HTERT RPE-1 (cell line): ENCODE data around the gene ACIN1.

Source experiments
- in situ Hi-C: fragments of 300-500 bp; cut with MboI; formaldehyde crosslinking; loops from 4 replicates; pipeline ENCODE4 v1.14.3; 2020; ENCODE audit warnings: low sequenced_read_pairs

Gene ACIN1

DNA sequence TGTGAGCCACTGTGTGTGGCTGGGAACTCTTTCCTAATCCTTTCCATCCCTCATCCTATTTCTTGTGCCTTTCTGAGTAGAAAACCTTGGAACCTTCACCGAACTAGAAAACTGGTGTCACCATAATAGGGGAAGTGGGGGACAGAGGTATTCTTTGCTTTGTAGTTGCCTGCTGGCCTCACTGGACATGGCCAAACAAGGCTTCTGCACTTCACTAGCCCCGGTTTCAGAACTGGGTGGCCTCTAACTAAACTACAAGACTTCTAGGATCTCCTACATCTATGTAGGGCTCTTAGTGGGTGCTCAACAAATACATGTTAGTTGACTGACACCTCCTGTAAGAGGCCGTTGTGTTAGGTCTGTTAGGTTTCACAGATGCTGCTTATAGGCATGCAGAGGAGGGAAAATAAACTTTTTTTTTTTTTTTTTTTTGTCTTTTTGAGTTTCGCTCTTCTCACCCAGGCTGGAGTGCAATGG is 10.4 kb upstream of the ACIN1 start:
- in situ Hi-C loops, result no loop called here

DNA sequence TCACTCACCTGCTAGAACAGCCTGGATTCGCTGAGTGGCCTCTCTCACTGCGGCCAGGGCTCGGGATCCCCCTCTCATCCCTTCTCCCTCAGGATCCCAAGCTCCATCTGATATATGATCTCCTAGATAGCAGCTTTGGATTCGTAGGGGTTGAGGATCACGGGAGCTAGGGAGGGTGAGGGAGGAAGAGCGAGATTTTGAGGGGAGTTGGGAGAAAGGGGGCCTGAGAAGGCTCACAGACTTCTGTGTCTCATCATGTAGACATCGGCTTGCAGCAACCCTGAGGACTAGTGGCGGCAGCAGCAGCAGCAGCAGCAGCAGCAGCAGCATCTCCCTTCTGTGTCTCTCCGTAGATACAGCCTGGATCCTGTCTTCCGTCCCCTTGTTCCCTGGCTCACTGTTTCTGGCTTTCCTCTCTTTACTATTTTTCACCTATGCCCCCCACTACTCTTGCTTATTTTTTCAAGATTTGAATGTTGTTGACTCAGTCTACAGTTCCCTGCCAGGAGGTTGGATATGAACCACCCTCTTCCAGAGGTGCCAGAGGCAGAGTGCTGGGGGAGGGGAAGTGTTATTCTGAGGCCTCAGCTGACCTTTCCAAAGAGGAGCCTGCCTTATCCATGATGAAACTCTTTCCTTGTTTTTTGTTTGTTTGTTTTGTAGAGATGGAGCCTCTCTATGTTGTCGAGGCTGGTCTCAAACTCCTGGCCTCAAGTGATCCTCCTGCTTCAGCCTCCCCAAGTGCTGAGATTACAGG is 9.8 kb upstream of the ACIN1 start, which contains the start of gene CIROP:
TSS of gene CIROP (minus strand) at position 399 of the 757 bp plus-strand sequence. CDS start at position 330, 69 bp downstream.
- in situ Hi-C loops, result no loop called here

DNA sequence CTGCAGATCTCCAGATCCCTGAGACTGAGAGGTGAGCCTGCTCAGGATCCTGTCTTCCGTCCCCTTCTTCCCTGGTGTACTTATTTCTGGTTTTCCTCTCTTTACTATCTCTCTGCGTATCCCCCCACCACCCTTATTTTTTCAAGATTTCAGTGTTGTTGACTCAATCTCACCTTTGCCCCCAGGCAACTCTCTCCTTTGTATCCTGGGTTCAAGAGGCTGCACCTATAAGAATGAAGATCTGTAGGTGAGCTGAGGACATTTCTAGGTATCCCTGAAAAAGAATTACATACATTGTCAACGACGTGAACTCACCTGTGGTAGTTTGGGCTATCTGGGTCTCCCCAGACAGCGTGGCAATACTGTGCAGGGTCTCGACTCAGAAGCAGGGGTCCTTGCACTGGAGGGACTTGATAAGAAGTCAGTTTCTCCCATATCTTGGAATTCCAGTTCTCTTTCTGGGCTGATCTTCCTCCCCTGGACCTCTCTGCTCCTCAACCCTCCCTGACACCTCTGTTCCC is 9.2 kb upstream of the ACIN1 start:
- in situ Hi-C loops, result no loop called here

DNA sequence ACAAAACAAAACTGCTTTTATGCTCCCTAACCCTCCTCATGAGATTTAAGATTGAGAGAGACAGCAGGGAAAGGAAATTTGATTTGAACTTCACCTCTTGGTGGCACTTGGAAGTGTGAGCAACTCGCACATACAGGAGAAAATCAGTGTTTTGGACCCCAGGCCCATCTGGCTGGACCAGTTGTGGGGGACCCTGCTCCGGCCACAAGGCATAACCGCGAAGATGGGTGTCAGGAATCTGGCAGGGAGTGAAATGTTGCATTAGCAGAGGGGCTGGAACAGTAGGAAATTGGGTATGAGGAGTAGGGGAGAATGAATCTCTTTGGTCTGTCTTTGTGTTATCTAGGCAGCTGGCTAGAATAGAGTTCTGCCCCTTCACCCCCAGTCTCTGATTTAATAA is 8.6 kb upstream of the ACIN1 start:
- in situ Hi-C loops, result no loop called here

DNA sequence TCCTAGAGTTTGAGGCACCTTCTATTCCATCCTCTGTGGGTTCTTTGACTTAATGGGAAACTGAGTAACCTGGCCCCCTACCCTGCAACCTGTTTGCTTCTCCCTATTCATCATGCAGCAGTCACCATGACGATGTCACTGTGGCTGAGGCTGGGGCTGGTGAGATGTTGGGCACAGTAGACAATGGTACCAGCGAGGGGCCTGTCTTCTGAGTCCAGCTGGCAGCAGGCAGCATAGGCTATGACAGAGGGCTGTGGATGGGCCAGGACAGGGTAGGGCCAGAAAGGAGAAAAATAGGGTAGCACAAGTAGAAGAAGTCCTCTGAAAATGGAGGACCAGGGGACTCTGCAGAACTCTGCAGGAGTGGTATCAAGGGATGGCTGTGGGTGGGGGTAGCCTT is 7.9 kb upstream of the ACIN1 start:
- in situ Hi-C loops, result no loop called here

DNA sequence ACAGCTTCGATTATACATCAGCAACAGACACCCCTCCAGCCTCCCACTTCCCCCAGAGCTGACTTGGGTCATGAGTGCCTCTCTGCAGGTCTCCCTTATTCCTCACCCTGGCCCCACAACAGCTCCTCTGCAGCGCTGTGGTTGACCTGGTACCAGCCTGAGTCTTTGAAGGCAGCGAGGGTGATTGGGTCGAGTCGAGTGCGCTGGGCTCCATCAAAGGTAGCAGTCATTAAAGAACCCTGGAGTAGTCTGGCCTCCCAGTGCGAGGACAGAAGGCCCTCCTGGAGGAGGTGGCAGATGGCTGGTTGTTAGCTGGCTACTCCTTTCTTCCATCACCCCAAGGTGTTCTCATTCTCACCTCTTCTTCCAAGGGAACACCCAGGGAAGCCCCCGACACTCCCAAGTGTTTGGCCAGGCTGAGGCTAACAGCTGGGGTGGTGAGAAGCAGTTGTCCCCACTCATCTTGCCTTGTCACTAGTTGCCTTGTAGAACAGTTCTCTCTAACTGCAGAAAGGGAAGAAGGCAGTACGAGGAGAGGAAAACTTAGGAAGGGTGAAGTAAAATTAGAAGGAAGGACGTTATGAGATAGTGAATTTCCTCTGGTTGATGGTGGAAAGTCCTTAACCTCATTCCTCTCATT is 7.2 kb upstream of the ACIN1 start:
- in situ Hi-C loops, result no loop called here

DNA sequence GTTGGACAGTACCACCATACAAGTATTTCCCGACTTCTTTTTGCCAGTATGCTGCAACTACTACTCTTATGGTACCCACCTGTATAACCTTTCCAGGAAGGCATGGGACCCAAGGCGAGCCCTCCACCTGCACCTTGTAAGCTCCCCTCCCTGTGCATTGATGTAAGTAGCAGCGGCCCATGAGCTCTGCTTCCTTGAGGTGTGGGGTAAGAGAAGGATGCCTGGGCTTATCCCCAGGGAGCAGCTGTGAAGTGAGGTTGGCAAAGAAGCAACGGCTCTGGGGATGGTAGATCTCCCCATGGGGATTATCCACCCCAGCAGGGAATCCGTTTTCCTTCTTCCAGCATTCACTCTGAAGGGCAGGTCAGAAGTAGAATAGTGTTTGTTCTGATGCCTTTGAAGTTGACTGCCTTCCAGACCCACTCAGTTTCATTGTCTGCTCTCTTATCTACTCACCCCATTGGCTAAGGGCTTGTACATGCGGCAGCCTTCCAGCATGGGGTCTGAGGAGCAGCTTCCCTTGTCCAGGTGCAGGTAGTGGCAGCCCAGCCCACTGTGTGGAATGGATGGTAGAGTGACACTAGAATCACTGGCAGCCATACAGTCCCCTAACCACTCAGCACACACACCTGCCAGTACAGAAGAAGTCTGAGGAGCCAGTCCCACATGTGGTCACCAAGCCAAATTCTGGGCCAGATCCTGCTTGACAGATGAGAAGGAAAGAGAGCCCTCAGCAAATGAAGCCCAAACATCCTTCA is 6.5 kb upstream of the ACIN1 start:
- in situ Hi-C loops, result no loop called here

DNA sequence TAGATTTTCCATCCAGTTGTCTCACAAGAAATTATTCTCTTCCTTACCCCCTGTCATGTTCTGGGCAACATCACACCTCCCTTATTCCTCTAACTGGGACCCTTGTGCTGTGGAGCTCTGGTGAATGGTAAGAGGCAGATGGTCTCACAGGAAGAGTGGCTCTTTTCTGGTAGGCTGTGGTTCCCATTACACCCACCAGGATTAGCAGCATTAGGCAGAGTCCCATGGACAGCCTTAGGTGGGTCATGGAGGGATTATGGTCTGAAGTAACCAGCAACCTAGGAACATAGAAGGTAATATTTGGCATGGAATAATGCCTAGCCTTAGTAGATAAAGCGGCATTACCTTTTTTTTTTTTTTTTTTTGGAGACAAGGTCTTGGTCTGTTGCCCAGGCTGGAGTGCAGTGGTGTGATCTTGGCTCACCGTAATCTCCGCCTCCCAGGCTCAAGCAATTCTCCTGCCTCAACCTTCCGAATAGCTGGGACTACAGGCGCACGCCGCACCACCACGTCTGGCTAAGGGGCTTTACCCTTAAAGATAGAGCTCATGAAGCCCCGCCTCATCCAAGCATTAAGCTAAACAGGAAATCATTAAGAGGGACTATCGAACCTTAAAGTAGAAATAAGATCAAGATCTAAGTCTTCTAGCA is 4.4 kb upstream of the ACIN1 start:
- in situ Hi-C loops, result no loop called here

DNA sequence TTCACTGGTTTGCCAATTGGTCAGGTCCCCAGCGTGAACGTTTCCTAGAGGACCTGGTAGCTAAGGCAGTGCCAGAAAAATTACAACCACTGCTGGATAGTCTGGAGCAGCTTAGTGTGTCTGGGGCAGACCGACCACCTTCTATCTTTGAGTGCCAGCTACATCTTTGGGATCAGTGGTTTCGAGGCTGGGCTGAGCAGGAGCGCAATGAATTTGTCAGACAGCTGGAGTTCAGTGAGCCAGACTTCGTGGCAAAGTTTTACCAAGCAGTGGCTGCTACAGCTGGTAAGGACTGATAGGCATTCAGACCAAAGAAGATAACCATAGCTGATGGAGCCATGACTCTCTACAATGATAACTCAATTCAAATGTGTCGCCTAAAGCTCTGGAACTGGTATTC is 2.9 kb upstream of the ACIN1 start:
- in situ Hi-C loops, result no loop called here

DNA sequence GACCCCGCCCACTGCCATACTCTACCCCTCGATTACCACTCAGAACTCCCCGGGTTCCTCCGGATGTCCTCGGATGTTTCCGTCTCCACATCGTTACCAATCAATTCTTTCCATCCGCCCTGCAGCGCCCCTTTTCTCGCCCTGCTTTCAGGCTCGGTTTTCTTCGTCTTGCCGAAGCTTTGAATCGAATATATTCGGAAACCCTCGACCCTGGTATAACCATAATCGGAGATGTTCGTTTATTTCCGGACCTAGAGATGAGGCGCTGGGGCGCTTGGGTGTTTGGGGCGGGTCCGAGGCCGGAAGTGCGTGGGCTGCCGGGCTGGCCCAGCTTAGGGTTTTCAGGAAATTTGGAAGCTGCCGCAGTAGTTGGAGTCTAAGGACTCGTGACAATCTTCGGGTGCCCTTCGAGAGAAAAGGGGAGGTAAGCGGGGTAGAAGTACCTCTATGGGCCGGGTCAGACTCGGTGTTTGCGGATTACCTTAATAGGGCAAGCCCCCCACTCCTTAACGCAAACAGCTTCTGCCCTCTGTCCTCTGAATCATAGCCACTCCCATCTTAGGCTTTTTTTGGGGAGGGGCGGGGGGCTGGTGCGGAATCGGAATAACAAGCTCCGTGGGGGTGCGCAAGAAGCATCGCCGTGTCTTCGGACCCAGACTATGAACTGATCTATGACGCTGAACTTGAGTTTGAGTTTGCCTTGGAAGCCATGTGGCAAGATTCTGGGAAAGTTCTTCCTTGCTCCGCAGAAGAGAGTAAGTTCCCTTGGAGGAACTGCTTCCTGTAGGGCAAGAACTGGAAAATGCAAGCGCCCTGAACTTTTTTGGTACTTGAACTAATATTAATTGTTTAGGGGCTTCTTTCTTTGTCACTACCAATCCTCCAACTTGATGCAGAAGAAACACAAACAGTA is 516 bp upstream of the ACIN1 start, which contains the start of gene C14orf119:
TSS of gene C14orf119 (plus strand) at position 310 of the 913 bp plus-strand sequence. CDS start 2,154 bp downstream, outside the sequence.
- in situ Hi-C loops, result no loop called here

DNA sequence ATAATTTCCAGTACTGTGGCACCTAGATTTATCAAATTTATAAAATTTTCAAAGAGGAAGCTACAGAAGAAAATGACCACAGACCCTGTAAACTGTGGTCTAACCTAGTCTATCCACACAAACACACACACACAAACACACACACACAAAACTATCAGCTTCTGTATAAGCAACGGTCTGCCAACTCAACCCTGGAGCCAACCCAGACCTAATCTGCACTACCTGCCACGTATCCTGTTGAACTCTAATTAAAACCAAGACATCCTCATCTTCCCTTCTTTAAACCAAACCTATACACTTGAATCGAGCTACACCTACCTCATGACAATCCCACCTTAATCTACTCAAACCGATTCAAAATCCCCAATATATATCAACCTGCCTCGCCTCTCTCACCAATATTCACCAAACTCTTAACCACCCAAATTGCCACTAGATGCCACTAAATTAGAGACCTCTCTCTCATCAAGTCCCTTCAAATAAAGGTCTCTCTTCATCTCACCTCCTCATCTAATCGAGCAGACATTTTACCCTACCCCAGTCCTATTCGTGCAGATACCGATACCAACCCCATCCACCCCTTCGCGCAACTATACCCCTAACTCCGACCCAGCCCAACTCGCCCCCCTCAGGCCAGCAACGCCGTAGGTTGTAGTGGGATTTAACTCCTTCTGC is 808 bp downstream of the ACIN1 start:
- in situ Hi-C loops, result no loop called here

DNA sequence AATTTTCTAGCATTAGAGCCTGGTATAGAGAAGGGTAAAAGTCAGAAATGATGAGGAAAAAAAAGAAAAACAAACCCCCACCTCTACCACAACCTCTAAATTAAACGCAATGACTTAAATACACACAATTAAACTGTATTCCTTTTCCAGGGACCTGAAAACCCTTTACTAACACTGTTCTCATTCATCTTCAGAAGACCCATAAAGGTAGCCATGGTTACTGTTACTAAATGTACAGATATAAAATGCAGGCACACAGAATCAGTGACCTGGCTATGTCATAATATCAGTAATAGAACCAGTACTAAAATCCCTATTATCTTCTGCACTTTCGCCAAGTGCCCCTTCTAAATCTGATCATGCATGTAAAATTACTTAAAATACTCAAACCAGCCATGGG is 1.4 kb downstream of the ACIN1 start:
- in situ Hi-C loops, result no loop called here

DNA sequence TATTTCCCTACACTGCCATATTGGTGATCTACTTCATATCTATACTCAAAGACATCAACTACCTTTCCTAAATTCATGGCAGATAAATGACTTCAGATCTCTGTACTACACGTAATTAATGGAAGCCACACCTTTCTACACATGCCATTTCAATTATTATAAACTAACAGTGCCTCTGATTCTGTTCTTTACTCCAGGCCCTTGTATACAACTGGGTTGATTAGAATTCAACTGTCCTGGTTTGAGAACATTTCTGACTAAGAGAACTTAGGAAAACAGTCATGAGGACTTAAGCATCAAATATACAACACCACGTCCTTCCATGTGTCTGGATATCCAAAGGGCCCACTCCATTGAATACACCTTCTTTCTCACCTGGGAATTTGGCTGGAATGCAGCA is 1.8 kb downstream of the ACIN1 start:
- in situ Hi-C loops, result no loop called here

DNA sequence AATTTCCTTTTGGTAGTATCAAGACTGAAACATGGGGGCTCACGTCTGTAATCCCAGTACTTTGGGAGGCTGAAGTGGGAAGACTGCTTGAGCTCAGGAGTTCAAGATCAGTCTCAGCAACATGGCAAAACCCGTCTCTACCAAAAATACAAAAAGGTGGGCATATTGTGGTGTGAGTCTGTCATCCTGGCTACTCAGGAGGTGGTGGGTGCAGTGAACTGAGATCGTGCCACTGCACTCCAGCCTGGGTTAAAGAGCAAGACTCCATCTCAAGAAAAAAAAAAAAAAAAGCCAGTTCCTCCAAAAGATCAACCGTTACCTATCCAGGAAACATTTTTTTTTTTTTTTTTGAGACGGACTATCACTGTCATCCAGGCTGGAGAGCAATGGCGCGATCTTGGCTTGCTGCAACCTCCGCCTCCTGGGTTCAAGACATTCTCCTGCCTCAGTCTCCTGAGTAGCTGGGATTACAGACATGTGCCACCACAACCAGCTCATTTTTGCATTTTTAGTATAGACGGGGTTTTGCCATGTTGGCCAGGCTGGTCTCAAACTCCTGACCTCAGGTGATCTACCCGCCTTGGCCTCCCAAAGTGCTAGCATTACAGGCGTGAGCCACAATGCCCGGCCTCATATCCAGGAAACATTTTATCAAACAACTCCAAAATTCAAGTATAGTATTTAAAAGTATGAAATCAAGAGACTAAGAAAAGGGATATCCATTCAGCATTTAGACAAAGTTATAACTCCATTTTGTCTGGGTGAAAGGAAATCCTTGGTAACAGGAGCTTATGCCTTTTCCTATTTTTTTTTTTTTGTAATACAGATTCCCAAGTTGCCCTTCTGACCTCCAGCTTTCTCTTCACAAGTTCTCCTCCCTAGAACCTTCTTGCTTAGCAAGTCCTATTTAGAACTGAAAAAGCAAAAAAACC is 3.4 kb downstream of the ACIN1 start:
- in situ Hi-C loops, result no loop called here

DNA sequence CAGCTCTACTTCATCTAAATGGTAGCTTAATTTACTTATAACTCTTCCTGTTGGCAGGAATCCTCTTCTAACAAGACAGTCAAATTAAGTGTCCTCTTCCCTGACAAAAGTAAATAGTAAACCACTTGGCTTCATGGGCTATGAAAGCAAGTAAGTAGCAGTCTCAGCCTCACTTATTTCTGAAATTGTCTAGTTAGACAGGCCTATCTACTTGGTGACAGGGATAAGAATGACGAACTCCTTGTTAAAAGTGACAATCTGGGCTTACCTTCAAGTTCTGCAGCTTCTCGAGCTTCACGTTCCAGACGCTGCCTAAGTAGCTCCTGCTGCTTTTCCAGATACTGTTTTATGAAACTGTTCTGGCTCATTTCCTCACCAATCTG is 4.7 kb downstream of the ACIN1 start:
- in situ Hi-C loops, result no loop called here

DNA sequence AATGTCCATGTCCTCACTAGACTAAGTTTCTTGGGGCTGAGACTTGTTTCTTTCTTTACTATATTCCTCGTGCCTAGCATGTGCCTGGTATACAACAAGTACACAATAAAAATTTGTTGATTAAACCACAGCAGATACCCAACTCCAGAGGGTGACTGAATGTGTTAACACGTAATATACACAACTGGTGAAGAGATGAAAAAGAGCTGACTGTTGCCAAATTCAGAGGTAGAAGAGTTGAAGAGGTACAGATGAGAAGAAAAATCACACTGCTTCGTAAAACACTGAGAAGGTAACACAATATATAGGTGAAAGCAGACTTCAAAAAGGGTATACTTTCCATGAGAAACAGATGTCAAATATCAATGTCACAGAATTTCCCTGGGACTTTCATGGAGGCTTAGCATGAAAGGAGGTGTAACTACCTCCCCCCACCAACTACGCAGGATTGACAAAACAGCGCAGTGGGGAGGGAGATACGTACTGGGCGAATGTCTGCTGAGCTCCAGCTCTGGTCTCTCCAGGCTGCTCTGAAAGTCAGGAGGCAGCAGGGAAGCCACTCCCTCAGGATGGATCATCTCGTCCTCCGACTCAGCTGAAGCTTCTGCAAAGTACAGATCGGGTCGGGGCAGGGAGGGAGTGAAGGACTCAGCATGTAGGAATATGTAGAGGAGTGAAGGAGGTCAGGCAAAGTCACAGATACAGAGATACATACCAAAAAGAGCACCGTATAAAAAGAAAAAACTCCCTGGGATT is 5.3 kb downstream of the ACIN1 start:
- in situ Hi-C loops, result no loop called here

DNA sequence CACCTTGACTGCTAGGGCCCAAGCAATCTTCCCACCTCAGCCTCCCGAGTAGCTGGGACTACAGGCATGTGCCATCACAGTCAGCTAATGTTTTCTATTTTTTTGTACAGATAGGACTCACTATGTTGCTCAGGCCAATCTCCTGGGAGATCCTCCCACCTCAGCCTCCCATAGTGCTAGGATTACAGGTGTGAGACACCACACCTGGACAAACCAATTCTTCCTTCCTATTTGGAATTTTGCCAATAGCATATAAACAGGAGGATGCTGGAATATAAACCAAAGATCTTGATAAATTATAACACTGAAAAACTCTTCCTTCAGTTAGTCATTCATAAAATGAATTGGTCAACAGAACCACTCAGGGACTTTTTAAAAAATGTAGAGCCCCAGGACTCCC is 8.4 kb downstream of the ACIN1 start:
- in situ Hi-C loops, result no loop called here

DNA sequence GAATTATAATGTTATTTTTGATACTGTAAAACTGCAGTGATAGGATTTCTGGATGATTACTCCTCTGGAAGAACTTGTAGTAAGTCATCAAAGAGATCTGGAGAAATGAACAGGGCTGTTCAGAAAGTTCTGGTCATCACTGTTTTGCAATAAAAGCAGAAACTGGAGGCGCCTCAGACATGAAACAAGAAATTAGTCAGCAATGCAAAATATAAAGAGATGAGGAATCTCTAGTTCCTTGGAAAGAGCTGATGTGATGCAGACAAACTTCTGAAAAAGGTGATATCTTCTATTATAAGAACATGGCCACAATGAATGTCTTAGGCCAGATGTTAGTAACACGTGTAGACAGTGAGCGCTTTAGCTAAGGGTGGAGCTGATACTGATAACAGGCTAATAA is 9.5 kb downstream of the ACIN1 start:
- in situ Hi-C loops, result no loop called here
